Peyer's patch (tissue), 4 donors: Measurements from ENCODE around the gene TMEM140.

Experiments used
- POLR2A ChIP-seq, 2 donors: fragments of 450-650 bp; IDR thresholded peaks; one replicate each; pipeline ENCODE4 v1.5.1; 2017; ENCODE audit warnings: antibody characterized with exemption in 2 of 2, mild to moderate bottlenecking in 2 of 2, moderate library complexity in 2 of 2
- TF ChIP-seq, protein P1 (sequence below), 6 experiments: fragments of 450-650 bp in 4 of 6; fragments of 200-600 bp in 2 of 6; sonication (generic) in 1 of 6; IDR thresholded peaks; one replicate each; pipeline ENCODE4 v1.5.1; 2017 to 2019; ENCODE audit warnings: antibody characterized with exemption in 6 of 6, mild to moderate bottlenecking in 3 of 6, moderate library complexity in 1 of 6

- TF ChIP-seq, protein P1, sequence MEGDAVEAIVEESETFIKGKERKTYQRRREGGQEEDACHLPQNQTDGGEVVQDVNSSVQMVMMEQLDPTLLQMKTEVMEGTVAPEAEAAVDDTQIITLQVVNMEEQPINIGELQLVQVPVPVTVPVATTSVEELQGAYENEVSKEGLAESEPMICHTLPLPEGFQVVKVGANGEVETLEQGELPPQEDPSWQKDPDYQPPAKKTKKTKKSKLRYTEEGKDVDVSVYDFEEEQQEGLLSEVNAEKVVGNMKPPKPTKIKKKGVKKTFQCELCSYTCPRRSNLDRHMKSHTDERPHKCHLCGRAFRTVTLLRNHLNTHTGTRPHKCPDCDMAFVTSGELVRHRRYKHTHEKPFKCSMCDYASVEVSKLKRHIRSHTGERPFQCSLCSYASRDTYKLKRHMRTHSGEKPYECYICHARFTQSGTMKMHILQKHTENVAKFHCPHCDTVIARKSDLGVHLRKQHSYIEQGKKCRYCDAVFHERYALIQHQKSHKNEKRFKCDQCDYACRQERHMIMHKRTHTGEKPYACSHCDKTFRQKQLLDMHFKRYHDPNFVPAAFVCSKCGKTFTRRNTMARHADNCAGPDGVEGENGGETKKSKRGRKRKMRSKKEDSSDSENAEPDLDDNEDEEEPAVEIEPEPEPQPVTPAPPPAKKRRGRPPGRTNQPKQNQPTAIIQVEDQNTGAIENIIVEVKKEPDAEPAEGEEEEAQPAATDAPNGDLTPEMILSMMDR (IDR thresholded peaks at IDR 0.05): no peak
- no peak for TF ChIP-seq POLR2A (IDR thresholded peaks at IDR 0.05)
Observed at GRCh38 chr7:135166338-135166990, 18.6 kb downstream of the TMEM140 start.
